HepG2 (cell line): Measurements from ENCODE around the gene ZNF783. TPM values are rescaled to one million over a fixed set of nuclear protein-coding genes. Genes with fewer than 3 reads are reported as not detected.
A peak's percentile ranks its signal among the peaks of the same experiment; 100 is the strongest.

Source experiments
- ATAC-seq: fragments of 200-7000 bp; cut with Tn5 transposase; 3 replicates; pipeline ENCODE4 v1.9.1; 2020; ENCODE audit warnings: mild to moderate bottlenecking, moderate library complexity
- BruUV-seq: library from RNA; stranded (reverse); fragments of 400-500 nt; replicated peaks from 2 replicates; lab custom pipeline; 2021; lab: Mats Ljungman, UMichigan
- CTCF ChIA-PET: fragments of 300-600 bp; formaldehyde crosslinking; extraction: SDS; loops from one replicate; lab custom pipeline; 2021; ENCODE audit warnings: low total read pairs, inconsistent platforms, low intra/inter-chr PET ratio; lab: Yijun Ruan, JAX
- POLR2A ChIA-PET: fragments of 350-600 bp; sonication (Branson Sonifier 250); formaldehyde crosslinking; loops from one replicate; lab custom pipeline; 2020; ENCODE audit warnings: antibody characterized with exemption, inconsistent platforms; lab: Yijun Ruan, JAX
- DNase-seq: peaks from one replicate; pipeline ENCODE4 v3.0.0-alpha.2; 2015; ENCODE audit warnings: low spot score
- FAIRE-seq: peaks from 3 replicates; lab custom pipeline; 2011; peaks lifted over from hg19 to GRCh38; lab: Jason Lieb, UNC
- H2AFZ ChIP-seq: one replicate; pipeline ENCODE4 v1.6.1; 2011; ENCODE audit warnings: low read length, inconsistent platforms
- H3K27ac ChIP-seq: fragments of 300-600 bp; 3 replicates; pipeline ENCODE4 v1.8.0; 2011; ENCODE audit warnings: mixed run types, mild to moderate bottlenecking, mixed read lengths, low read length, inconsistent platforms; ENCODE audit not compliant: insufficient read depth; ENCODE audit errors: extremely low read length
- H3K27me3 ChIP-seq, 2 experiments: fragments of 200-600 bp in 1 of 2; 2 replicates in 1 of 2; 3 replicates in 1 of 2; pipeline versions ENCODE4 v1.6.0 to v1.8.0; 2011; ENCODE audit warnings: low read length in 2 of 2, mild to moderate bottlenecking in 2 of 2, moderate library complexity in 2 of 2, inconsistent platforms in 1 of 2; ENCODE audit not compliant: insufficient read depth in 2 of 2, control insufficient read depth in 1 of 2
- H3K36me3 ChIP-seq, 2 experiments: fragments of 200-600 bp in 1 of 2; replicated peaks in 1 of 2; 2 replicates in 1 of 2; 3 replicates in 1 of 2; pipeline versions ENCODE4 v1.5.1 to v1.8.0; 2011; ENCODE audit warnings: low read length in 2 of 2, inconsistent platforms in 1 of 2; ENCODE audit not compliant: insufficient read depth in 2 of 2, control insufficient read depth in 1 of 2
- H3K4me1 ChIP-seq: 2 replicates; pipeline ENCODE4 v1.5.1; 2012; ENCODE audit warnings: low read length, inconsistent platforms; ENCODE audit not compliant: insufficient read depth
- H3K4me2 ChIP-seq: 2 replicates; pipeline ENCODE4 v1.6.0; 2011; ENCODE audit warnings: low read depth, low read length, inconsistent platforms
- H3K4me3 ChIP-seq, 3 experiments: fragments of 200-600 bp in 1 of 3; sonication (generic), shearing (Covaris generic) in 1 of 3; replicated peaks in 1 of 3; 2 replicates each; pipeline ENCODE4 v1.5.1; 2011 to 2016; ENCODE audit warnings: low read length in 3 of 3, inconsistent platforms in 2 of 3, low read depth in 2 of 3, mild to moderate bottlenecking in 2 of 3, control low read depth in 1 of 3, mixed read lengths in 1 of 3; ENCODE audit not compliant: insufficient read depth in 1 of 3
- H3K79me2 ChIP-seq: one replicate; pipeline ENCODE4 v1.6.1; 2011; ENCODE audit warnings: low read length, inconsistent platforms; ENCODE audit not compliant: insufficient read depth
- H3K9ac ChIP-seq: 2 replicates; pipeline ENCODE4 v1.6.0; 2011; ENCODE audit warnings: mild to moderate bottlenecking, low read depth, low read length, inconsistent platforms; ENCODE audit not compliant: insufficient read depth
- H3K9me3 ChIP-seq: 2 replicates; pipeline ENCODE4 v1.5.1; 2012; ENCODE audit warnings: mild to moderate bottlenecking, low read length
- H4K20me1 ChIP-seq: 2 replicates; pipeline ENCODE4 v1.6.0; 2011; ENCODE audit warnings: inconsistent platforms, mild to moderate bottlenecking, low read length, moderate library complexity; ENCODE audit not compliant: insufficient read depth
- EED ChIP-seq: sonication (generic); formaldehyde crosslinking; IDR thresholded peaks from 2 replicates; pipeline ENCODE4 v1.5.0; 2020; ENCODE audit warnings: mild to moderate bottlenecking, missing genetic modification reagents
- GABPA ChIP-seq, 2 experiments: IDR thresholded peaks; 2 replicates each; pipeline ENCODE4 v1.6.1; 2011 to 2016; ENCODE audit warnings: low read depth in 2 of 2, low read length in 1 of 2, missing biosample characterization in 1 of 2, missing genetic modification characterization in 1 of 2
- MATR3 ChIP-seq: sonication (generic); formaldehyde crosslinking; IDR thresholded peaks from 2 replicates; pipeline ENCODE4 v1.4.0; 2020; ENCODE audit warnings: missing genetic modification reagents
- NKX3-1 ChIP-seq: sonication (generic); formaldehyde crosslinking; IDR thresholded peaks from 2 replicates; pipeline ENCODE4 v1.5.0; 2020; ENCODE audit warnings: missing genetic modification reagents
- PHF5A ChIP-seq: IDR thresholded peaks from one replicate; pipeline ENCODE4 v1.6.1; 2018; ENCODE audit warnings: low read depth, missing genetic modification reagents; ENCODE audit not compliant: unreplicated experiment
- PRMT3 ChIP-seq: sonication (generic); formaldehyde crosslinking; IDR thresholded peaks from 2 replicates; pipeline ENCODE4 v1.8.1; 2022; ENCODE audit warnings: low read depth, mild to moderate bottlenecking, moderate library complexity, missing genetic modification reagents, borderline replicate concordance
- RFX5 ChIP-seq: IDR thresholded peaks from 2 replicates; pipeline ENCODE4 v1.6.1; 2011; ENCODE audit warnings: low read depth, low read length, improper control_type of control experiment
- SAP130 ChIP-seq: IDR thresholded peaks from 2 replicates; pipeline ENCODE4 v1.6.1; 2016; ENCODE audit warnings: low read depth
- TMF1 ChIP-seq: sonication (generic); formaldehyde crosslinking; IDR thresholded peaks from 2 replicates; pipeline ENCODE4 v1.8.1; 2022; ENCODE audit warnings: low read depth, missing genetic modification reagents
- ZFP41 ChIP-seq: sonication (generic); formaldehyde crosslinking; IDR thresholded peaks from 2 replicates; pipeline ENCODE4 v1.4.0; 2020; ENCODE audit warnings: mild to moderate bottlenecking, missing genetic modification reagents, borderline replicate concordance
- ZNF501 ChIP-seq: sonication (generic); formaldehyde crosslinking; IDR thresholded peaks from 2 replicates; pipeline ENCODE4 v1.5.1; 2020; ENCODE audit warnings: mild to moderate bottlenecking, moderate library complexity, missing genetic modification reagents
- WGBS: methylation state at CpG from one replicate; pipeline ENCODE4 v1.1.6; 2017; ENCODE audit warnings: low lambda C conversion rate; 5-methylcytosine and 5-hydroxymethylcytosine counted together
- in situ Hi-C: cut with HindIII; loops from 2 replicates; pipeline ENCODE4 v1.10.0; 2017; ENCODE audit warnings: low pct_unique_long_range_greater_than_20kb; ENCODE audit not compliant: extremely low pct_ligation_motif_present
- intact Hi-C: fragments of 100-400 bp; cut with micrococcal nuclease; formaldehyde crosslinking; loops from one replicate; pipeline ENCODE4 v1.10.0; 2022; ENCODE audit not compliant: unreplicated experiment
- polyA plus RNA-seq, 8 experiments: library from polyadenylated mRNA; depleted of rRNA in 3 of 8; stranded (reverse) in 7 of 8; unstranded in 1 of 8; fragments of >200 nt; fragmentation: Illumina TruSeq in 4 of 8; extraction: Trizol in 4 of 8; gene quantifications; 2 replicates each; pipeline versions ENCODE4 v1.2.1 to v1.2.3, GENCODE V29; 2011 to 2016; ENCODE audit warnings: low read depth in 4 of 8, missing spikeins in 1 of 8, mixed read lengths in 1 of 8; ENCODE audit not compliant: insufficient read depth in 1 of 8
- total RNA-seq, 5 experiments: library from RNA; depleted of rRNA; stranded (reverse); fragments of >200 nt; fragmentation: Illumina TruSeq; extraction: Trizol; gene quantifications; 2 replicates each; pipeline ENCODE4 v1.2.3, GENCODE V29; 2016; ENCODE audit warnings: low read depth in 1 of 5
- TF ChIP-seq, protein P1 (sequence below): sonication (generic); formaldehyde crosslinking; IDR thresholded peaks from 2 replicates; pipeline ENCODE4 v1.4.0; 2020; ENCODE audit warnings: low read depth, missing genetic modification reagents
- TF ChIP-seq, protein P2 (sequence below): sonication (generic); formaldehyde crosslinking; IDR thresholded peaks from 2 replicates; pipeline ENCODE4 v1.4.0; 2020; ENCODE audit warnings: mild to moderate bottlenecking, missing genetic modification reagents

The ZNF783 gene
- total and polyA plus RNA-seq, 2 of the 13 experiments (the other 11 are each of a cell fraction or from before 2014, with no cell fraction given): 4.1 to 5.2 TPM

DNA sequence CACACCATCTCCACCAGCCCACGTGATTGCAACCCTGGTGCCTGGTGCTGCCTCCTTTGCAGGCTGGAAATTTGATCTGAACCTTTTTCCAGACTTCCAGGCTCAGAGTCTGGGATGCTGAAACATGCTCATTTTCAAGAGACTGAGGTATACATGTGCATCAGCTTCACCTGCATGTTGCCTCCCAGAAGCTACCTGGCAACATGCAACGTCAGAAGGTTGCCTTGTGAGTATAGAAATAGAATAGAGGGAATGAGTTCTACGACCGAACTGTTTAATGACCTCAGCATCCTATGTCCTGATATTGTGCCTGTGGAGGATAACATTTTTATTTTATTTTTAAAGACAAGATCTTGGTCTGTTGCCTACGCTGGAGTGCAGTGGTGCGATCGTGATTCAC lies 24.5 kb upstream of the ZNF783 start:
- H3K79me2 ChIP-seq: peaks cover 20% of the 10 kb centered on the region
- WGBS: 21% methylated on average over 7 of the region's 7 CpGs
- no peak overlapping the region for H3K4me3 ChIP-seq
- FAIRE-seq: no peak
- no peak overlapping the region for H3K27ac ChIP-seq
- in situ Hi-C loops: no loop called here
- ATAC-seq: no peak
- intact Hi-C loops: loop anchor here (5.0 kb wide), 1 partner anchor 40 kb away; the partner anchor contains the start of gene ZNF282
- H3K9ac ChIP-seq: no peak overlapping the region
- ChIA-PET CTCF (no interaction called here), POLR2A (no interaction called here)
- peak; percentile 95 for TF ChIP-seq RFX5
- TF ChIP-seq, protein P1, sequence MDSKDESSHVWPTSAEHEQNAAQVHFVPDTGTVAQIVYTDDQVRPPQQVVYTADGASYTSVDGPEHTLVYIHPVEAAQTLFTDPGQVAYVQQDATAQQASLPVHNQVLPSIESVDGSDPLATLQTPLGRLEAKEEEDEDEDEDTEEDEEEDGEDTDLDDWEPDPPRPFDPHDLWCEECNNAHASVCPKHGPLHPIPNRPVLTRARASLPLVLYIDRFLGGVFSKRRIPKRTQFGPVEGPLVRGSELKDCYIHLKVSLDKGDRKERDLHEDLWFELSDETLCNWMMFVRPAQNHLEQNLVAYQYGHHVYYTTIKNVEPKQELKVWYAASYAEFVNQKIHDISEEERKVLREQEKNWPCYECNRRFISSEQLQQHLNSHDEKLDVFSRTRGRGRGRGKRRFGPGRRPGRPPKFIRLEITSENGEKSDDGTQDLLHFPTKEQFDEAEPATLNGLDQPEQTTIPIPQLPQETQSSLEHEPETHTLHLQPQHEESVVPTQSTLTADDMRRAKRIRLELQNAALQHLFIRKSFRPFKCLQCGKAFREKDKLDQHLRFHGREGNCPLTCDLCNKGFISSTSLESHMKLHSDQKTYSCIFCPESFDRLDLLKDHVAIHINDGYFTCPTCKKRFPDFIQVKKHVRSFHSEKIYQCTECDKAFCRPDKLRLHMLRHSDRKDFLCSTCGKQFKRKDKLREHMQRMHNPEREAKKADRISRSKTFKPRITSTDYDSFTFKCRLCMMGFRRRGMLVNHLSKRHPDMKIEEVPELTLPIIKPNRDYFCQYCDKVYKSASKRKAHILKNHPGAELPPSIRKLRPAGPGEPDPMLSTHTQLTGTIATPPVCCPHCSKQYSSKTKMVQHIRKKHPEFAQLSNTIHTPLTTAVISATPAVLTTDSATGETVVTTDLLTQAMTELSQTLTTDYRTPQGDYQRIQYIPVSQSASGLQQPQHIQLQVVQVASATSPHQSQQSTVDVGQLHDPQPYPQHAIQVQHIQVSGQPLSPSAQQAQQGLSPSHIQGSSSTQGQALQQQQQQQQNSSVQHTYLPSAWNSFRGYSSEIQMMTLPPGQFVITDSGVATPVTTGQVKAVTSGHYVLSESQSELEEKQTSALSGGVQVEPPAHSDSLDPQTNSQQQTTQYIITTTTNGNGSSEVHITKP (CRISPR knock-in tag): no peak
- H3K4me1 ChIP-seq: peaks cover 42% of the 10 kb centered on the region
- no TSS peak for BruUV-seq
- no peaks in the 10 kb centered on the region for H3K36me3 ChIP-seq
- no peak overlapping the region for H2AFZ ChIP-seq
- DNase-seq: no peak
- H3K4me2 ChIP-seq: peak overlapping the region; percentile 26; the same call in 1 of the 2 replicates
- no peaks in the 10 kb centered on the region for H3K9me3 ChIP-seq
- peaks cover 0 to 1% of the 10 kb centered on the region in 2 experiments; a peak in 1 of 5 replicates for H3K27me3 ChIP-seq
- H4K20me1 ChIP-seq: peaks cover 4% of the 10 kb centered on the region; the same call in 1 of the 2 replicates

DNA sequence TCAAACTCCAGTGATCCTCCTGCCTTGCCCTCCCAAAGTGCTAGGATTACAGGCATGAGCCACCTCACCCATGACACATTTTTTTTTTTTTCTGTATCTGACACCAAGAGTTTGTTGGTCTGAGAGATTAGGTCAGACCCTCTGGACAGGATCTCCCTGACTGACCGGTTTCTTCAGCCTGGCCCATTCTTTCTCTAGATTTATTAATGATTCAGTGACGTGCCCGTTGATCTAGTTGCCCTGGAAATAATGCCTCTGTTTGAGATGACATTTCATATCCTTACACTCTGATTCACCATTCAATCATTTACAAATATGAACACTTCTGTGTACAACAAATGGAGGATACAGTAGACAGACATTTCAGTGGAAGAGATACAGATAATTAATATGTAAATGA lies 23.9 kb upstream of the ZNF783 start:
- POLR2A ChIA-PET: interaction anchor here (1.1 kb wide), 1 partner anchor 24 kb away, joined by 3 read pairs; the partner anchor contains the start of gene ZNF783
- DNase-seq: no peak
- BruUV-seq: no TSS peak
- Histone ChIP-seq H3K9ac (no peak overlapping the region), H3K27me3 (peaks cover 0 to 1% of the 10 kb centered on the region in 2 experiments; a peak in 1 of 5 replicates), H3K9me3 (no peaks in the 10 kb centered on the region), H3K4me3 (no peak overlapping the region), H3K27ac (no peak overlapping the region), H4K20me1 (peaks cover 4% of the 10 kb centered on the region; the same call in 1 of the 2 replicates), H3K4me2 (no peak overlapping the region)
- intact Hi-C loops: loop anchor here (5.0 kb wide), 1 partner anchor 41 kb away; the partner anchor contains the start of gene ZNF282
- CTCF ChIA-PET: no interaction called here
- TF ChIP-seq MATR3 (CRISPR knock-in tag) (no peak), ZFP41 (CRISPR knock-in tag) (no peak), PRMT3 (no peak), SAP130 (CRISPR knock-in tag) (no peak), GABPA (IDR thresholded peaks at IDR 0.05; ENCODE audit: low read depth, low read length) (no peak), GABPA (CRISPR knock-in tag; IDR thresholded peaks at IDR 0.05; ENCODE audit: low read depth) (no peak), PHF5A (CRISPR knock-in tag) (no peak), ZNF501 (CRISPR knock-in tag) (no peak), NKX3-1 (CRISPR knock-in tag) (no peak), EED (CRISPR knock-in tag) (no peak), TMF1 (CRISPR knock-in tag) (no peak)
- TF ChIP-seq, protein P2, sequence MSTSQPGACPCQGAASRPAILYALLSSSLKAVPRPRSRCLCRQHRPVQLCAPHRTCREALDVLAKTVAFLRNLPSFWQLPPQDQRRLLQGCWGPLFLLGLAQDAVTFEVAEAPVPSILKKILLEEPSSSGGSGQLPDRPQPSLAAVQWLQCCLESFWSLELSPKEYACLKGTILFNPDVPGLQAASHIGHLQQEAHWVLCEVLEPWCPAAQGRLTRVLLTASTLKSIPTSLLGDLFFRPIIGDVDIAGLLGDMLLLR (CRISPR knock-in tag): no peak
- TF ChIP-seq, all 625 proteins: peak for 0
- Histone ChIP-seq H3K4me1 (peaks cover 44% of the 10 kb centered on the region), H3K36me3 (no peaks in the 10 kb centered on the region), H2AFZ (peak overlapping the region; percentile 61), H3K79me2 (peaks cover 20% of the 10 kb centered on the region)
- ATAC-seq (no peak), FAIRE-seq (no peak)
- WGBS: 32% methylated on average over 3 of the region's 3 CpGs
- in situ Hi-C loops: no loop called here
